Non-pigmented ciliary epithelial cell (primary cell): Measurements from ENCODE around the gene CDK18.

Experiments used
- DNase-seq: peaks from one replicate; pipeline ENCODE4 v3.0.0-alpha.2; 2010; ENCODE audit warnings: low read depth

Gene CDK18

GRCh38 chr1:205538235-205538840 lies 33.9 kb downstream of the CDK18 start:
- no peak for DNase-seq

GRCh38 chr1:205541161-205541886 lies 36.9 kb downstream of the CDK18 start:
- DNase-seq, result no peak

- no peak for DNase-seq
Observed at GRCh38 chr1:205542367-205542766, 37.9 kb downstream of the CDK18 start.

GRCh38 chr1:205543351-205544301 lies 39.2 kb downstream of the CDK18 start:
- peak; percentile 50 for DNase-seq

- DNase-seq, result no peak
Observed at GRCh38 chr1:205545001-205545919, 40.8 kb downstream of the CDK18 start.

- no peak for DNase-seq
Observed at GRCh38 chr1:205545991-205546390, 41.5 kb downstream of the CDK18 start.

GRCh38 chr1:205546541-205546940 lies 42.1 kb downstream of the CDK18 start:
- DNase-seq, result no peak

GRCh38 chr1:205547936-205548827 lies 43.7 kb downstream of the CDK18 start:
- no peak for DNase-seq

- no peak for DNase-seq
Observed at GRCh38 chr1:205554026-205554811, 49.8 kb downstream of the CDK18 start.

- no peak for DNase-seq
Observed at GRCh38 chr1:205561501-205562203, 57.2 kb downstream of the CDK18 start.

GRCh38 chr1:205563927-205564441 lies 59.5 kb downstream of the CDK18 start:
- DNase-seq, result no peak

GRCh38 chr1:205565799-205566198 lies 61.3 kb downstream of the CDK18 start:
- DNase-seq, result no peak

GRCh38 chr1:205567716-205568115 lies 63.2 kb downstream of the CDK18 start:
- no peak for DNase-seq

GRCh38 chr1:205568135-205568468 lies 63.6 kb downstream of the CDK18 start:
- no peak for DNase-seq

GRCh38 chr1:205568469-205569361 lies 64.2 kb downstream of the CDK18 start:
- DNase-seq, result no peak

- DNase-seq, result no peak
Observed at GRCh38 chr1:205569411-205570172, 65.1 kb downstream of the CDK18 start.

GRCh38 chr1:205570173-205570501 lies 65.7 kb downstream of the CDK18 start:
- no peak for DNase-seq
